ENCODE results near the gene PPP2R5C.

DNA sequence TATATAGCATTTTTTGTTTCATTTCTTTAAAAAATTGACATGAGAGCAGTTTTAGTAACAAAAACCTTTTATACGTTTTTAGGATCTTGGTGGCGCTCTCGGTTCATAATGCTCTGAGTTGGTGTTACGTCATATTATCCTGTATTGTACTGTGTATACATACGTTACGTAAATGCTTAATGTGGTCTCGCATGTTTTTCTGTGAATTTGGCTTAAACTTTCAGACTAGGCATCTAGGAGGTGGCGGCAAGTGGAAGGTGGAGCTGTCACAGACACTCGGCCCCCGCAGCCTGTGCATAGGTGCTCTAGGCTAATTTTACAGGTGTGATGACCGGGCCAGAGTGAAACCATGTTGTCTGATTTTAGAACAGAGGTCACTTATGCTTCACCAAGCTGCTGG, 60.0 kb downstream of the PPP2R5C start:
- TF ChIP-seq SIN3A (conservative IDR thresholded peaks at IDR 0.05 in 1 of 2, IDR thresholded peaks at IDR 0.05 in 1 of 2; ENCODE audit: low read depth in 1 of 2, low read length in 2 of 2) = no peak
- no peak for TF ChIP-seq JUND (IDR thresholded peaks at IDR 0.05; ENCODE audit: low read length)
